Heart left ventricle (tissue), 16 donors: ENCODE data around the gene HIVEP2. TPM values are rescaled to one million over a fixed set of nuclear protein-coding genes. Genes with fewer than 3 reads are reported as not detected.

Source experiments
- ATAC-seq, 4 donors: fragments of 200-7000 bp; cut with Tn5 transposase; one replicate each; pipeline ENCODE4 v1.9.1; 2020 to 2022; ENCODE audit warnings: moderate library complexity in 4 of 4, mild to moderate bottlenecking in 3 of 4, moderate number of reproducible peaks in 1 of 4
- DNase-seq, 5 donors: peaks; one replicate each; pipeline ENCODE4 v3.0.0-alpha.2; 2020
- H3K27ac ChIP-seq, 12 donors: fragments of 200-600 bp; sonication (generic) in 4 of 12; one replicate each; pipeline versions ENCODE4 v1.5.0 to v1.8.0; 2016 to 2022; ENCODE audit warnings: mild to moderate bottlenecking in 2 of 12
- H3K27me3 ChIP-seq, 9 donors: fragments of 200-600 bp; sonication (generic) in 2 of 9; one replicate each; pipeline versions ENCODE4 v1.5.1 to v1.8.0; 2016 to 2022; ENCODE audit warnings: mild to moderate bottlenecking in 3 of 9
- H3K36me3 ChIP-seq, 9 donors: fragments of 200-600 bp; sonication (generic) in 2 of 9; one replicate each; pipeline versions ENCODE4 v1.5.0 to v1.8.0; 2018 to 2022; ENCODE audit warnings: mild to moderate bottlenecking in 2 of 9
- H3K4me1 ChIP-seq, 12 donors: fragments of 200-600 bp; sonication (generic) in 4 of 12; one replicate each; pipeline versions ENCODE4 v1.5.0 to v1.8.0; 2016 to 2022; ENCODE audit warnings: mild to moderate bottlenecking in 3 of 12
- H3K4me3 ChIP-seq, 12 donors: fragments of 200-600 bp; sonication (generic) in 4 of 12; one replicate each; pipeline versions ENCODE4 v1.5.0 to v1.8.0; 2017 to 2022; ENCODE audit warnings: mild to moderate bottlenecking in 9 of 12, moderate library complexity in 4 of 12
- H3K9me3 ChIP-seq, 12 donors: fragments of 200-600 bp; sonication (generic) in 4 of 12; one replicate each; pipeline versions ENCODE4 v1.5.0 to v1.8.0; 2016 to 2022; ENCODE audit warnings: mild to moderate bottlenecking in 1 of 12
- POLR2A ChIP-seq, 2 donors: fragments of 450-650 bp; IDR thresholded peaks; one replicate each; pipeline ENCODE4 v1.6.1; 2017; ENCODE audit warnings: antibody characterized with exemption in 2 of 2, mild to moderate bottlenecking in 2 of 2, moderate library complexity in 2 of 2
- WGBS, 4 donors: extraction: QIAGEN DNeasy Blood & Tissue Kit in 2 of 4; methylation state at CpG; one replicate each; pipeline versions ENCODE4 v1.1.5 to v1.1.7; 2013 to 2018; 5-methylcytosine and 5-hydroxymethylcytosine counted together
- intact Hi-C, 10 donors: fragments of 100-400 bp; cut with DNase I; formaldehyde crosslinking; loops; one replicate each; pipeline versions ENCODE4 v1.11.1 to v1.14.2; 2022
- polyA plus RNA-seq, 2 donors: library from polyadenylated mRNA; stranded (reverse); fragments of 200-250 nt; gene quantifications; one replicate each; pipeline ENCODE4 v1.2.3, GENCODE V29; 2013
- total RNA-seq, 9 donors: library from RNA; depleted of rRNA in 2 of 9; stranded (reverse); fragments of >200 nt in 2 of 9; fragmentation: NEBNext Ultra II Directional in 3 of 9; extraction: Animal tissue kit (Norgen Biotek cat#: 25700) in 3 of 9; gene quantifications; one replicate each; pipeline versions ENCODE4 v1.1.0 to v1.2.4, GENCODE V29; 2016 to 2023
- TF ChIP-seq, protein P1 (sequence below), 12 donors: fragments of 200-600 bp; sonication (generic) in 4 of 12; IDR thresholded peaks; one replicate each; pipeline versions ENCODE4 v1.5.0 to v1.8.0; 2018 to 2022; ENCODE audit warnings: antibody characterized with exemption in 12 of 12, mild to moderate bottlenecking in 5 of 12
- donor health status: ischemic (EF 13 %, LVEDD 7.1; RV severe dilation, severe dysfunction).
- donor health status: healthy with polysubstance abuse.
- donor health status: DM: no; HTN: yes; CAD: no.
- donor health status: DM: no; HTN: no; CAD: no.
- donor health status: ischemic (EF 25% LVEDD 6.9; RV normal size, moderate dysfunction).
- donor health status: ischemic (EF 25% LVEDD 5.7; RV mildly dilated, moderate dysfunction).
- donor health status: healthy.
- donor health status: DM: yes; HTN: yes; CAD: no.
- donor health status: ischemic (EF 35%, LVEDD 5.7; RV mildly dilated, moderate dysfunction).
- donor health status: nonischemic (EF 11% LVEDD 7.7; RV severe dilation, severe dysfunction).
- donor health status: DM: yes; HTN: yes; CAD: no.
- donor health status: PGD.
- donor health status: ischemic (EF 29% LVEDD 5.4; RV normal size, mild dysfunction).
- donor health status: nonischemic (EF 23%, LVEDD 6.1; RV moderate dilation, normal function).

The HIVEP2 gene
- total and polyA plus RNA-seq, 11 donors = 2.7 to 31.2 (median 20.4) TPM

DNA sequence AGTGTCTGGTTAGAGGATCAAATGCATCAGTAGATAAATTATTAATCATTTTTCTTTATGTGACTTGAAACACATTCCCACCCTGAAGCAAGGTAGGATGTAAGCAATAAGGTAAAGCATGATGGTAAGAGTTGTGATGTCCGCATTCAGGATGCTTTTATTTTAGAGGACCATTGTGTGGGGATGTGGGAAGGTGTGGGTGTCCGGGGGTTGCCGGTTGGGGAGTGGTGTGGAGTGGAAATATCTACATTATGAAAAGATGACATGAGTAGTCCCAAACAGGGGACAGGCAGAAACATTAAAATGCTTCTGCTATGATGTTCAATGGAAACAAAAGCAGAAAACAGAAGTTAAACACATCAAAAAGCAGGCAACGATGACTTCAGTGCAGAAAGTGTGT is 215.4 kb downstream of the HIVEP2 start:
- TF ChIP-seq, protein P1, sequence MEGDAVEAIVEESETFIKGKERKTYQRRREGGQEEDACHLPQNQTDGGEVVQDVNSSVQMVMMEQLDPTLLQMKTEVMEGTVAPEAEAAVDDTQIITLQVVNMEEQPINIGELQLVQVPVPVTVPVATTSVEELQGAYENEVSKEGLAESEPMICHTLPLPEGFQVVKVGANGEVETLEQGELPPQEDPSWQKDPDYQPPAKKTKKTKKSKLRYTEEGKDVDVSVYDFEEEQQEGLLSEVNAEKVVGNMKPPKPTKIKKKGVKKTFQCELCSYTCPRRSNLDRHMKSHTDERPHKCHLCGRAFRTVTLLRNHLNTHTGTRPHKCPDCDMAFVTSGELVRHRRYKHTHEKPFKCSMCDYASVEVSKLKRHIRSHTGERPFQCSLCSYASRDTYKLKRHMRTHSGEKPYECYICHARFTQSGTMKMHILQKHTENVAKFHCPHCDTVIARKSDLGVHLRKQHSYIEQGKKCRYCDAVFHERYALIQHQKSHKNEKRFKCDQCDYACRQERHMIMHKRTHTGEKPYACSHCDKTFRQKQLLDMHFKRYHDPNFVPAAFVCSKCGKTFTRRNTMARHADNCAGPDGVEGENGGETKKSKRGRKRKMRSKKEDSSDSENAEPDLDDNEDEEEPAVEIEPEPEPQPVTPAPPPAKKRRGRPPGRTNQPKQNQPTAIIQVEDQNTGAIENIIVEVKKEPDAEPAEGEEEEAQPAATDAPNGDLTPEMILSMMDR (IDR thresholded peaks at IDR 0.05) = no peak
- no peak for TF ChIP-seq POLR2A (IDR thresholded peaks at IDR 0.05)
- no peaks in the 10 kb centered on the region for H3K27me3 ChIP-seq
- H3K4me1 ChIP-seq = peaks cover 0 to 21% (median 11%) of the 10 kb centered on the region in 12 donors
- ATAC-seq (no peak), DNase-seq (no peak)
- no peaks in the 10 kb centered on the region for H3K9me3 ChIP-seq
- no peak overlapping the region for H3K4me3 ChIP-seq
- H3K27ac ChIP-seq = no peak overlapping the region
- H3K36me3 ChIP-seq = no peaks in the 10 kb centered on the region
- intact Hi-C loops = no loop called here
- 45 to 56% (median 52%) methylated on average over 4 of the region's 4 CpGs for WGBS, 4 donors

DNA sequence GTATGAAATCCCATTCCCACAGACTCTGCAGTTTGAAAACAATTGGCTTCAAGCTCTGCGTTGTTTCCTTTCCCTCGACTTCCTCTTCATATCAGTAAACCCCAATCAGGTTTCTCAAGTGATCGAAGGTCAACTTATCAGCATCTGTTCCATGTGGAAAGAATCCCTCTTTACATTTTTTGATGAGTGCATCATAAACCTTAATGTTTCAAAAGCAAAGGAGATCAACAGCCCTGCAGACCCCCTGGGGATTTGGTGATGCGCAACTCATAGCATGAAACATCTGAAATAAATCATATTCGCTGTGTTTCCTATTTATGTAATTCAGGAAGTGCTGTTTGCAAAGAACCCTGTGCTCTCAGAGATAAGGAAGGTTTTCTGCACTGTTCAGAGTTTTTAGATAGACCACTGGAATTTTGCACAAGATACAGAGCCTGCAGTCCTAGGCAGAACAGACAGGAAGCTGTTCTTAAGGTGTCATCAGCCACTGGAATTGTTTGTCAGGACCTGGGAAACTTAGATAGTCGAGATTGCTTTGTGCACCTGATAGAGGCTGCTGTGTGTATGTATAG is 216.0 kb downstream of the HIVEP2 start:
- DNase-seq = no peak

GRCh38 chr6:142728364-142728763 is 216.6 kb downstream of the HIVEP2 start:
- WGBS, 4 donors = 49 to 58% (median 55%) methylated on average over 2 of the region's 2 CpGs
- intact Hi-C loops = no loop called here
- H3K36me3 ChIP-seq = no peaks in the 10 kb centered on the region
- no peak overlapping the region for H3K27ac ChIP-seq
- TF ChIP-seq POLR2A (IDR thresholded peaks at IDR 0.05) = no peak
- TF ChIP-seq, protein P1 (IDR thresholded peaks at IDR 0.05) = no peak
- peaks cover 0 to 21% (median 11%) of the 10 kb centered on the region in 12 donors for H3K4me1 ChIP-seq
- ATAC-seq = no peak
- no peaks in the 10 kb centered on the region for H3K9me3 ChIP-seq
- DNase-seq = no peak
- peak overlapping the region in 1 of 12 donors; percentile 20 for H3K4me3 ChIP-seq
- no peaks in the 10 kb centered on the region for H3K27me3 ChIP-seq

More for the DNA sequence above, 216.0 kb downstream of the HIVEP2 start:
- H3K4me3 ChIP-seq = peak overlapping the region in 5 of 12 donors; percentile 20 to 36 (median 28)
- peak in 2 of 4 donors; percentile 10 to 47 for ATAC-seq
- WGBS, 4 donors = 14 to 19% (median 17%) methylated on average over 6 of the region's 6 CpGs
- H3K9me3 ChIP-seq = no peaks in the 10 kb centered on the region
- TF ChIP-seq POLR2A (IDR thresholded peaks at IDR 0.05) = no peak
- TF ChIP-seq, protein P1 (IDR thresholded peaks at IDR 0.05) = no peak
- no peaks in the 10 kb centered on the region for H3K36me3 ChIP-seq
- no peak overlapping the region for H3K27ac ChIP-seq
- H3K27me3 ChIP-seq = no peaks in the 10 kb centered on the region
- intact Hi-C loops = no loop called here
- H3K4me1 ChIP-seq = peaks cover 0 to 21% (median 11%) of the 10 kb centered on the region in 12 donors

DNA sequence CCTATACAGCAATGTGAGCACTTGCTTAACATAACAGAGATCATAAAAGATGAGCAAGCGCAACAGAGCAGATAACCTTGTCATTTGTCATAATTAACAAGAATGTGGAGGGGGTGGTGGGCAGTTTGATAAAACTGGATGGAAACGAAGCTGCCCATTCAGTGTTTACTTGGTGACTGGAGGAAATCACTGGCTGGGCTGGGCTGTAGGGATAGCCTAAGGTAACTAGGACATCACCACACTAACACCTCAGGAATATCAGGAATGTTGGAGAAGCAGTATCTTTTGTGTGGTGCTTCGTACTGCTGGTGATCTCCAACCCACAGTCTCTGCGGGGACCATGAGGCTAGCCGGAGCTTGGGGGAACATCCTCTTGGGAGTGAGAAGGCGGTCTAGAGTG is 218.4 kb downstream of the HIVEP2 start:
- peaks cover 0 to 37% (median 11%) of the 10 kb centered on the region in 12 donors for H3K4me1 ChIP-seq
- no peaks in the 10 kb centered on the region for H3K27me3 ChIP-seq
- ATAC-seq (no peak), DNase-seq (no peak)
- H3K9me3 ChIP-seq = no peaks in the 10 kb centered on the region
- intact Hi-C loops = no loop called here
- no peak overlapping the region for H3K4me3 ChIP-seq
- H3K27ac ChIP-seq = no peak overlapping the region
- 88 to 98% (median 96%) methylated on average over 6 of the region's 6 CpGs for WGBS, 4 donors
- no peaks in the 10 kb centered on the region for H3K36me3 ChIP-seq
- no peak for TF ChIP-seq POLR2A (IDR thresholded peaks at IDR 0.05)
- TF ChIP-seq, protein P1 (IDR thresholded peaks at IDR 0.05) = no peak
